DMS153 (cell line): ENCODE measurements around the gene PGPEP1.

ENCODE experiments used
- DNase-seq: peaks from one replicate; lab custom pipeline; 2025; lab: John Stamatoyannopoulos, UW

PGPEP1 gene

GRCh38 chr19:18340190-18340989, at the start of gene PGPEP1:
PGPEP1 (plus strand) TSS chr19:18340598; CDS start chr19:18340682, 84 bp downstream.
- no peak for DNase-seq

- DNase-seq: no peak
Observed at GRCh38 chr19:18291019-18291524, 49.3 kb upstream of the PGPEP1 start.

GRCh38 chr19:18291590-18292461, 48.6 kb upstream of the PGPEP1 start:
- DNase-seq: peak; percentile 30

GRCh38 chr19:18292462-18292809, 48.0 kb upstream of the PGPEP1 start:
- no peak for DNase-seq

- DNase-seq: no peak
Observed at GRCh38 chr19:18292810-18293641, 47.4 kb upstream of the PGPEP1 start.

- DNase-seq: no peak
Observed at GRCh38 chr19:18293642-18294466, 46.5 kb upstream of the PGPEP1 start.

- DNase-seq: peak; percentile 21
Observed at GRCh38 chr19:18294467-18294864, 45.9 kb upstream of the PGPEP1 start.

- DNase-seq: no peak
Observed at GRCh38 chr19:18295034-18295451, 45.4 kb upstream of the PGPEP1 start.

- DNase-seq: no peak
Observed at GRCh38 chr19:18297308-18297707, 43.1 kb upstream of the PGPEP1 start.

- DNase-seq: no peak
Observed at GRCh38 chr19:18298601-18299000, 41.8 kb upstream of the PGPEP1 start.

GRCh38 chr19:18299654-18300053, 40.7 kb upstream of the PGPEP1 start:
- no peak for DNase-seq

- no peak for DNase-seq
Observed at GRCh38 chr19:18300930-18301717, 39.3 kb upstream of the PGPEP1 start.

GRCh38 chr19:18301718-18302111, 38.7 kb upstream of the PGPEP1 start:
- DNase-seq: no peak

GRCh38 chr19:18304208-18304457, 36.3 kb upstream of the PGPEP1 start:
- DNase-seq: peak; percentile 25

- no peak for DNase-seq
Observed at GRCh38 chr19:18304458-18305310, 35.7 kb upstream of the PGPEP1 start.

- no peak for DNase-seq
Observed at GRCh38 chr19:18306209-18306887, 34.0 kb upstream of the PGPEP1 start.

GRCh38 chr19:18306888-18307260, 33.5 kb upstream of the PGPEP1 start:
- no peak for DNase-seq

GRCh38 chr19:18307271-18307681, 33.1 kb upstream of the PGPEP1 start:
- no peak for DNase-seq
